Hematopoietic multipotent progenitor cell treated with erythropoietin and hydrocortisone succinate and interleukin-3 and kit ligand, for 4 days (in vitro differentiated cells): ENCODE data around the gene ATP13A4.
"Not testable (repeated sequence)": the region's sequence is repeated elsewhere in the genome, so short reads cannot be mapped to it uniquely, and the experiment has no call there.

Source experiments
- DNase-seq: peaks from one replicate; pipeline ENCODE4 v3.0.0-alpha.2; 2015

ATP13A4 gene

DNA sequence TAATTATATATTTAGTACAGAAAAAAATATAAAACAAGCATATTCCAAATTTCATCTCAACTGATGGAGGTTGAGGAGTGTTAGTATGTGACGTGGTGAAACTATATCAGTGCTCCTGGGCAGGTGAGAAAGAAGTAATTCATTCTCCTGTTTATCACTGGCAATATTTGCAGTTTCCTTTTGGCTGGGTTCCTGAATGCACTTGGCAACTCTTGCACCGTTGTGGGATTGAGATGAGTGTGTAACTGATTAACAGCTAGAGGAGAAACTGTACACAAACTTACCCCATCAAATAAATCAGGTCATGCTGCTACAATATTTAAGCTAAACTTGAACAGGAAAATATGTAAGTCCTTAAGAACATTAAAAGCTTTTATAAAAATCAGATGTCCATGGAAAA is 2.1 kb upstream of the ATP13A4 start:
- no peak for DNase-seq

DNA sequence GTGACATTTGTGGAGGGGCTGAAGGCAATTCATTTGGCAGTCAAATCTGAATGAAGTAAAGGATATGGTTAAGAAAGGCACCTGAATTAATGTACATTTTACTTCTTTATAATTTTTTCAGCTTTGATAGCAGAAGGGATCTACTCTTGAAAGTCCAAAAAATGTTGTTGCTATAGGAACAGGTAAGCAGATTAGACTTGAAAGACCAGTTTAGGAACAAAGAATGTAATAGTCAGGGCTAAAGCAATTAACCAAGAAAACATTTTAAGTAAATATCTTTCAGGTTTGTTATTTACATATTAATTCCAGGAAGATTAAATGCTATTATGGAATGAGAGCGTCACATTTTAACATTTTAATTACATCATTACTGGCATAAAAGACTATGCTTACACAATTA is 1.1 kb downstream of the ATP13A4 start:
- no peak for DNase-seq

DNA sequence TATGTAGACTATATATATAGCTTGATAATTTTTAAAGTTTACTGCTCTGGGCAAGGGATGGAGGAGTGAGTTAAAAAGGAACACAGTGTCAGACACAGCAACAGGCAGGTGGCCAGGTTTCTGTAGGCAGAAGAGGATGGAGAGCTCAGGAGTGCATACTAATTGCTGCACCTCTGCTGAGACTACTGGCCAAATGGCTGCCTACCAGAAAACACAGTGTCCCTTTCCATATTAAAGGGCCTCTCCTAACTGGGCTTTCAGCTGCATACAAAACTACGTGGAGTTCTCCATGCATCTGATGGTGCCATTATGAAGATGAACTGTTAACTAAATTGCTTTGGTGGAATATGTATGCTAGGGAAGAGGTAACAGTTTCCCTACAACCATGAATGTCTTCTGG is 1.8 kb downstream of the ATP13A4 start:
- DNase-seq: no peak

DNA sequence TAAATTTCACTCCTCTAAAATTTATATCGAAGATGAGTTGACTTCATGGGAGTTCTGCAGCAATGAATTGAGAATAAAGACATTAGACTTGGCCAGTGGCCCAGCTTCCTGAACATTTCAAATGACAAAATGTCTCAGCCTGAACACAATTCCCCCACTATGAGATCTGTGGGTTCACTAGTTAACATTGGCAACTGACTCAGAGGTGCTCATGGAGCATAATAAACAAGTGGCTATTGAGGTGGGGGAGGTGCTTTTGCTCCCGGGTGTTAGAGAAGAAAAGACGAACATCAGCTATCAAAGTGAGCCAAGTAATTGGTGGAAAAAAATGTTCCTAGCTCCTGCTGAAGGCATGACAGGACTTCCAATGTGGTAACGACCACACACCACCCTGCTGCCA is 6.3 kb downstream of the ATP13A4 start:
- DNase-seq: no peak

DNA sequence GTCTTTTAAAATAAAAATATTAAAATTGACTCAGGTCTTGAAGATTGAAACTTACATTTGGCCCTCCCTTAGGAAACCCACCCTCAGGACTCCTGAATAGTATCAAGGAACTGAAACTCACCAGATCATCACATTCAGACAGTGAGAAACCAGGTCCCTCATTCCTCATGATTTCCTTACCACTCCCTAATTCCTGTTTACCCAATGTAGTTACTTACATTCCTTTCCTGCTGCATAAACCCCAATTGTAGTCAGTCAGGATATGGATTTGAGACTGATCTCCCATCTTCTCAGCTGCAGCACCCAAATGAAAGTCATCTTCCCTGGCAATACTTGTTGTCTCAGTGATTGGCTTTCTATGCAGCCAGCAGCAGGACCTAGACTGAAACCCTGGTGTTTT is 8.6 kb downstream of the ATP13A4 start:
- DNase-seq: no peak

DNA sequence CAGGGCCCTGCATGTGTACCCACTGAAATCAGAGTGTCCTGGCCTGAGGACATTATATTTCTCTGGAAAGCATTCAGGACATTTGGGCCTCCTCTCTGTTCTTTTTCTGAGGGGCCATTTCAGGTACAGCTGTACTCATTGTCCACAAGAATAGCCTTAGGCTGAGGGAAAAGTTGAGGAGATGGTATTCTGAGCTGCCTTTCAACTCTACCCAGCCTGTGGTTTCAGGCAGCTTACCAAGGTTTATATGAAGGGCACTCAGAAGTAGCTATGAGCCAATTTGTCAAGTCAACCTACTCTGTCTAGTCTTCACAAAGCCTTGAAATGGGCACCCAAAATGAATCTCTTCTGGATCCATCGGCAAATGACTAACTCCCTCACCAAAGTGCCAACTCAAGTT is 9.4 kb downstream of the ATP13A4 start:
- no peak for DNase-seq

DNA sequence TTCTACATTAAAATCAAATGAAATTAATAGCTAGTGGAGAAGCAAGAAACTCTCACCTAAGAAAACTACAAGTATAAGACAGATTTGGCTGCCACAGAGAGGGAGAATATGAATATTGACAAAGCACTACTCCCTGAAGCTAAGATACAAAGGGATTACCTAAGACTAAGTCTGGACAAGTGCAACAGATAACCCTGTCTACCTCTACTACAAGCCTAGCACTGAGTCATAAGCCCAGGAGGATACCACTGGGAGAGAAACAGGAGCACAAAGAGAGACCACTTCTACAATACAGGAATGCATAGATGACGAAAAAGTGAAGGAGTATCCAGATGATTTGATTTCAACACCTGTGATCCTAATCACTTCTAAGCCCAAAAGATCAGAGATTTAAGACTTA is 10.4 kb downstream of the ATP13A4 start:
- no peak for DNase-seq

DNA sequence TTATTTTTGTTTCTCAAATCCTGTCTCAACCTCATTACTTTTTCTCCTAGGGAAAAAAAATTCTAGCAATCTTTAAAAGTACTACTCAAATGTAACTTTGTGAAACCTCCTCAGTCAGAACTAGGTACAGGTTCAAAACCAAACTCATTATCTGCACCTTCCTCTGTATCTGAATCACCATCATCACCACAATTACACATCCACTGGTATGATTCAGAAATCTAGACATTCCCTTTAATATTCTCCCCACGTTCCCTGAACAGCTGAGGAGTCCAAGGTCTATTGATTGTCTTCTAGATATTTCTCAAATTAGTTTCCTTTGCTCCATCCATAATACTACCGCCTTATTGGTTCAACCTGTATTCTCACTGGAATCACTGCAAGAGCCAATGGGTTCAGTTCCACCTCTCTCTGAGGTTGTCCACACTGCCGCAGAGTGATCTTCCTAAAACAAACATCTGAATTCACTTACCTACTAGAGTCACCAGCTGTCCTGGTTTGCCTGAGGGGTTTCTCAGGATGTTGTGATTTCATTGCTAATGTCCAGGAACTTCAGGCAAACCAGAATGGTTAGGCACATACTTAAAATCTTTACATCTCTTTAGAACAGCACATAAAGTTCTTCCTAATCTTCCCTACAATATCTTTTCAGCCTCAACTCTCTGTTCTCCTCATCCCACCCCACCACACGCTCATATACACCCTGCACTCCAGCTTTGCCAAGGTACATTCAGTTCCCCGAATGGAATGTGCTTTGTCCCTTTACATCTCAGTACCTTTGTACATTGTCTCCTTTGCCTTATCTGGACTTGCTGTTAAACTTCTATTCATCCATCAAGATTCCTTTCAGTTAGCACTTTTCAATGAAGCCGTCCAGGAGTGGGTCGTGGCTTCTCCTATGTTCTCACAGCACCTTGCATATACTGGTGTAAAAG is 24.2 kb downstream of the ATP13A4 start:
- no peak for DNase-seq

DNA sequence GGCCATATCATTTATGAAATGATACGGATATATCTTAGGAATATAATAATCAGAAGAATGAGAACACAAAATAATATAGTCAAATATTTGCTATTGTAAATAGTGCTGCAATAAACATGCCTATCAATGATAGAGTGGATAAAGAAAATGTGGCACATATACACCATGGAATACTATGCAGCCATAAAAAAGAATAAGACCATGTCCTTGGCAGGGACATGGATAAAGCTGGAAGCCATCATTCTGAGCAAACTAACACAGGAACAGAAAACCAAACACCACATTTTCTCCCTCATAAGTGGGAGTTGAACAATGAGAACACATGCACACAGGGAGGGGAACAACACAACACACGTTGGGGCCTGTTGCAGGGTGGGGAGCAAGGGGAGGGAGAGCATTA is 28.6 kb downstream of the ATP13A4 start:
- DNase-seq: not testable (repeated sequence)

DNA sequence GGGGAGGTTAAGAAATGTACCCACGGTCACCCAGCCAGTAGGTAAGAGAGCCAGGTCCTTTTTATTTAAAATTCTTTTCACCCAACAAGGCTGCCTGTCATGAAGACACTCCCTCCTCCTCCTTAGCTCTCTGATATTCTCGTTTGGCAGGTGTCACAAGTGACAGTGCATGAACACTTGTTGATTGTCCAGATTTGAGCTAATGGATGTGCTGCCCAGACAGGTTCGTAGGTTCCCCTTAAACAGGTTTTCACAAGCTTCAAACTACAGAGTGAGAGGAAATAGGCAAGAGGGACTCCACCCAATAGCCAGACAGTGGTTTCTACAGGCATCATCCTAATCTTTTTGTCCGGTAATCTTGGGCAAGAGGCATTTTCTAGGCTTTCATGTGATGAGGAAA is 32.2 kb downstream of the ATP13A4 start:
- no peak for DNase-seq

DNA sequence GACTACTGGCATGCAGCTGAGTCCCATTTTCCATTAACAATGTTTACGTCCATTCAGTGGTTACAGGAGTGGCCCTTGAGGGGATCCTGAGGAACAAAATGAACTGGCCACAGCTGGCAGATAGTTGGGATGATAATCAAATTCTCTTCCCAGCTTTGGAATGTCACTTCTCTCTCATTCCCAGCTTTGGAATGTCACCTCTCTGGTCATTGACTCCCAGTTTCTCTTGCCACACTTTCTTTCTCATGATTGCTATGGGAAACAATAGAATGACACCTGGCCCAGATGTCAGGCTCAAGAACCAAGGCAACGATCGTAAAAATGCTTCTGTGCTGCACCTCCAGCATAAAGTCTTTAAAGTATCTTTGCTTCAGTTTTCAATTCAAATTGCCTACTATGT is 34.0 kb downstream of the ATP13A4 start:
- no peak for DNase-seq

DNA sequence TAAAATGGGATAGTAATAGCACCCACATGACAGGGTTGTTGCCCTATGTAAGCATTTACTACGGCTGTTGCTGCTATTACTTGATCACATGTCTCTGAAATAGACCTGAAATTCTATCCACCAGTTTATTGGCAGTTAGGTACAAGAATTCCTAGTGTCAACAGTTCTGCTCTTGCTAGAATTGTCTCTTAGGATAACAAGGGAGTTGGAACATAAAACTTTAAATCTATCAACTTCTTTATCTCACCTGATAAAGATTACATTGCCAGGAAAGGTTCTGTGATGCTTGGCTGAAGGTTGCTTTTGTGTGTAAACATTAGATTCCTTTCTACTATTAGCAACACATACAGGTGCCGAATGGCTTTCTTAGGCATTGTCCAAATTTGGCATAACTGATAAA is 38.7 kb downstream of the ATP13A4 start:
- no peak for DNase-seq

DNA sequence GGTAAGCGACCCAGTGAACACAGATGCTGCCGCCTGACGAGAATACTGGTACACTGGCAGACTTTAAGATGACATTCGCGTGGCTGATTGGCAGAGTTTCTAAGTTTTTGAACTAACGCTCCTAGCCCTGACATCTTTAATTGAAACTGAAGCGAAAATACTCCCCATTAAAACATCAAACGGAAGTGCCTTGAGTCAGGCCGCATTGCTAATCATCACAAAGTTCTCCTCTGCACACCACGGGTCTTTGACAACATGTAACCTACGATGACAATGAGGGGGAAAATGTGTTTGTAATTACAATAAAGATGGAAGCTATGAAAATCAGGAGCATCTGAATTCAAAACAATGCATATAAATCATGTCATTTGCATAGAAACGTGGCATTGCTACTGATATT is 44.5 kb downstream of the ATP13A4 start:
- no peak for DNase-seq

DNA sequence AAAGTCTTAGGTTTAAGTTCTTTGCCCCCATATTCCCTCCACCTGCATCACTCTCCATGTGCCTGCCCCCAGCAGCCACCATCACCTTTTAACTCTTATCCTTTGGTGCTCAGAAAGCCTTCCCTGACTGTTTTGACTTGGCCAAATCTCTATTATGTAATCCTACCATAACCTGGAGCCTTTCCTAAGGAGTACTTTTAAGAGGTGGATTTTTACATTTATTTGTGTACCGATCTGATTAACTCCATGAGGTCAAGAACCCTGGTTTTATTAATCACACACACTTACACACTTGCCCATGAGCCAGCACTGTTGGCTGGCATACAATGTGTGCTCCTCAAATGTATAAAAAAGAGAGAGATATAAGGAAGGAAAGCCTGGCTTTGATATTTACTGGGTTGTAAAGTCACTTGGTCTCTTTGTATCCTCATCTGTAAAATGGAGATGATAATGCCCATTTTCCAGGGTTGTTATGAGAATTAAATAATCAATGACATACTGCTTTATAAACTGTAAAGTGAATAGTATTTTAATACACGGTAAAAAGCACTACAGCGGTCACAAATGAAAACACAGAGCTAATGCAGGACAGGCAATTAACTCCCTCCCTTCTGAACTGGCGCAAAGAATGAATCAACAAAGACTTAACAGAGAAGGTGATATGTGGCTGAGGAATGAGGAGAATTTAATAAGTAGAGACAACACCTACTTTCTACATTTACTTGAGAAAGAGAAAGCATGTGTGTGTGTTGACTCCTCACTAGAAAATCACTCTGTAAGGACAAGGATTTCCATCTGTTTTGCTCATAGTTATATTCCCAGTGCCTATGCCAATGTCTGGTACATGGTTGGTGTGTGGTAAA is 45.4 kb downstream of the ATP13A4 start:
- DNase-seq: no peak

DNA sequence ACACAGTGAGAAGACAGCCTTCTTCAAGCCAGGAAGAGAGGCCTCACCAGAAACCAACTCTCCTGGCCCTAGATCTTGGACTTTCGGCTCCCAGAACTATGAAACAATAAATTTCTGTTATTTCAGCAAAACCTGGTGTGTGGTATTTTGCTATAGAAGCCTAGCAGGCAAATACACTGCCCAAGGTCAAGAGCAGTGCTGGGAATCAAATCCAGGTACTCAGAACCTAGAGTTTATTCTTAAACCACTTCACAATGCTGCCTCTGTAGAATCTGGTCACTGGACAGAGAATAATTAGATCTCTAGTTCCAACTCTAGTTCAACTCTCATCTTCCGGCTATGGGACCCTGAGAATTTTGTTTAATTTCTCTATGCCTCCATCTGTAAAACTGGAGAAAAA is 46.6 kb downstream of the ATP13A4 start:
- no peak for DNase-seq

DNA sequence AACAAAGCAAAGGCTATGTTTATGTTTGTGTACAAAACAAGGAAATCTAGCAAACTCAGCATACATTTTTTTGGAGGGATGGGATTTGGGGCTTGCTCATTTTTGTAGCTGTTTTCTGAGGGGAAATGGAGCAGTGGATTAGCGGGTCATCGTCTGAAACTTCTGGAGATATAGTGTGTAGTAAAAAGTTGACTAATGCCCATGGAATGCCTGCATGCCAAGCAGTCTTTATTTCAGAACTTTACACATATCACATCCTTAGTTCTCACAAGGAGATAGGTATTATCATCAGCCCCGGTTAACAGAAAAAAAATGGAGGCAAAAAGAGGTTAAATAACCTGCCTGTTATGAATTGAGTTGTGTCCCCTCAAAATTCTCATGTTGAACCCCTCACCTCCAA is 47.1 kb downstream of the ATP13A4 start:
- no peak for DNase-seq

DNA sequence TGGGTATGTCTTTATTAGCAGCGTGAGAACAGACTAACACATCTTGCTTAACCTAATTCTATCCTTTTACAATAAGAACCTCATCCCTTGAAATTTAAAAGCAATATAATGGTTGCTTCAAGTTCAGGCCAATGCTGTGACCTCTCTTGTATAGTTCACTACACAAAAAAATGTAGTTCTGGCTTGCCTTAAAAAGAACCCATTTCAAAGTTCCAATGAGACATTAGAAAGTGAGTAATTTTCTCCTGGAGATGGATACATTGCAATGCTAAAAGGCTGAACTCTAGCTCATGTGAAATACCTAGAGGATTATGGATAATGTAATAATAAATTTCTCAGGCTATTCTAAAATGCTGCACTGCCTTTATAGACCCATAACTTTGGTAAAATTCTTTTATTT is 47.8 kb downstream of the ATP13A4 start:
- no peak for DNase-seq

DNA sequence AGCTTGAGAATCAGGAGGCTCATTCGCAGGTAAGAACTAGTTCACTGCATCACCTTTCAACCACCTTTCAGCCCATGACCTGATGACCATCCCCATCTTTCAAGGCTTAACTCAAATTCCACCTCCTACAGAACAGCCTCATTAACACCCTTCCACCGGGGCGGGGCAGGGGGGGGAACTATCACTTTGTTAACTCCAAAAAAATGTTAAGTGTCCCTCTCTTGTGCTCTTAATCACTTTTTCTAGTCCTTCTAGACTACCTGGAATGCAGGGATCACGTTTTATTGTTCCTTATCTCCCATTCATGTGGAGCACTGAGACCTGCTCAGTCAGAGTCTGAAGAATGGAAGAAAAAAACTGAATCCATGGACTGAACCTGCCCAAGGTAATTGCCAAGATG is 51.8 kb downstream of the ATP13A4 start:
- no peak for DNase-seq

DNA sequence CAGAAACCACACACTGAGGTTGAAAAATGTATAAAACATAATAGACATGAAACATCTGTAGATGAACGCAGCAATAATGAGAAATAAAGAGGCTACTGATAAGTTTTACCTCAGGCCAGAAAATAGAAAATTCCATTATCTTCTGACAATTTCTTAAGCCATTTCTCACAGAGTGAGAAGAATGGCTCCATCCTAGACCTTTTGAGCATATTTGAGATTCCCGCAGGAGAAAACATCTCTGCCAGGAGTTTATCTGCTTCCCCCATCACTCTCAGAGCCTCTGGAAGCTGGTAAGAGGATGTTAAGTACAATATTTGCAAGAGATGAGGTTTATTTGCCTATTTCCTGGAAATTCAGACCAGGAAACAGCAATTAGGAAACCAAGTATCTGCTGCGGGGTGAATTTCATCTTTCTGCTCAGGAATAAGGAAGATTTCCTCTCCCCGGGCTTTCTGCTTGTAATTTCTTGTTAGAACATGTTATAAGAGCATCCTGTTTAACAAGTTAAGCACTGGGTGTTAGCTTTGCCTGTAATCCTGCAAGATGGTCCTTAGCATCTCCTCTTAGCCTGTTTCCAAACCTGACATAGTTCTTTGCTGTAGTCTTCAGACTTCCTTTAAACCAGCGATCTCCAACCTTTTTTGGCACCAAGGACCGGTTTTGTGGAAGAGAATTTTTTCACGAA is 54.8 kb downstream of the ATP13A4 start:
- no peak for DNase-seq

DNA sequence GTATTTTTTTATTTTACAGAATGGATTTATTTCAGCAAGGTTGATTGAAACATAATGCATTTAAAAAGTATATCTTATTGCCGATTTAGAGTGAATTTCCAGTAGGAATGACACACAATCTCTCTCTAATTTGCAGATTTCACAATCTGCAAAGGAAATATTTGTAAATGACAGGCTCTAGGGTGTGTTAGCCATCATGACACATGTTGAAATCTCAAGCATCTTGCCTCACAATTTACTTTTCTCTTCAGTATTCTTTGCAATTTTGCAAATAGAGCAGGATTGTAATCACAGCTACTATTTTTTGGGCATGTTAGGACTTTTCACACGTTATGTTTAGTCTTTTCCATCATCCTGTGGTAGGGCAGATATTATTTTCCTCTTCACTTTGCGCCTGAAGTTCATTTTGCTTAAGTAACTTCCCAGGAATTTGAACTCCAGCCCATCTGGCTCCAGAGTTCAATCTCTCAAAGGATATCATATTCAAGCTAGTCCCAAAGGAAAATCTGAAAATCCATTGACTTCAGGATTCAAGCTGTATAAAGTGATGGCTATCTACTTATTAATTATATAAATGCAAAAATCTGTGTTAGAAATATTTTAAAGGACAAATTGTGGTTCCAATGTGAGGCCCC is 55.4 kb downstream of the ATP13A4 start:
- no peak for DNase-seq

DNA sequence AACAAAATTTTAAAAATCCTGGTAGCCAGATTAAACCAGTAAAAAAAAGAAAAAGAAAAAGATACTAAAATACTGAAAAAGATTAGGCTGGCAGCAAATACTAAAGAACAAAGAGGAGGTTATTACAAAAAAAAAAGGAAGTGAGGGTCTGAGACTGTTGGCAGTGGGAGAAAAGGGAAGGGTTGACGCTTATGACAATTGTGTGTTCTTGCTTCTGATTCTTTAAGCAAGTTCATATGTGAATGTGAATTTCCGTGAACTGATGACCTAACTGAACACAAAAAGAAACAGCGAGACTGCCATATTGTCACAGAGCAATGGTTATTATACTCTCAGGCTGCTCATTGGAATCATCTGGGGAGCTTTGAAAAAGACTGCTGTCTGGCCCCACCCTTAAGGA is 56.5 kb downstream of the ATP13A4 start:
- peak; percentile 26 for DNase-seq

DNA sequence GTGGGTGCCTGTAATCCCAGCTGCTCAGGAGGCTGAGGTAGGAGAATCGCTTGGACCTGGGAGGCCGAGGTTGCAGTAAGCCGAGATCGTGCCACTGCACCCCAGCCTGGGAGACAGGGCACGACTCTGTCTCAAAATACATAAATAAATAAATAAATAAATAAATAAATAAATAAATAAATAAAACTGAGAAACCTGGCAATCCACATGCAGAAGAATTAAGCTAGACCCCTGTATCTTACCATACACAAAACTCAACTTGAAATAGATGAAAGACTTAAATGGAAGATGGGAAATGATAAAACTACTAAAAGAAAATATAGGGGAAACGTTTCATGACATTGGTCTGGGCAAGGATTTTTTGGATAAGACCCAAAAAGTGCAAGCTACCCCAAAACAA is 58.0 kb downstream of the ATP13A4 start:
- DNase-seq: no peak

DNA sequence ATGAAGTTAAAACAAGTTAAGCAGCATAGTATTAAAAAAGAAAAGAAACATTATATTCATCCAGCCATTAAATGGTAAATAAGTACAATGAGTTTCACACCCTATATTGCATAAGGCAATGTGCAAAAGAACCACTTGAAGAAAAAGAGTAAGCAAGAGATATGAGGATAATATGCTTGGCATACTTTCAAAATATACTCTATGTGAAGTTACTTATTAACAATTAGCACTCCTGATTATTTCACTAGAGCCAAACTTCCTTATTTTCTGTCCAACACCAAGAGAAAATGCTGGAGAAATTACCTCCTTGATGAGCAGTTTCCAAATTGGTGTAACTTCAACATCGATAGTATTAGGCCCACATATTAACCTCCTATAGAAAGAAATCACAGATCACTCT is 63.7 kb downstream of the ATP13A4 start:
- no peak for DNase-seq
